ENCODE measurements around the gene LMBRD1. TPM values are rescaled to one million over a fixed set of nuclear protein-coding genes. Genes with fewer than 3 reads are reported as not detected.
A peak's percentile ranks its signal among the peaks of the same experiment; 100 is the strongest.

The LMBRD1 gene
- total and polyA plus RNA-seq, 4 experiments from 2014 or later: 53.8 to 61.5 (median 55.2) TPM

- CTCF ChIA-PET (ENCODE audit: partially characterized antibody): interaction anchor here (1.0 to 1.6 kb wide), 4 partner anchors 20 to 376 kb away, joined by 3 to 5 read pairs (median 4); partner anchors contain the start of gene LMBRD1
- Histone ChIP-seq H3K27ac (ENCODE audit: low read depth, low read length) (no peak overlapping the region), H3K9me3 (ENCODE audit: control insufficient read depth in 1 of 2, low read length in 2 of 2) (no peaks in the 10 kb centered on the region), H3K4me1 (ENCODE audit: insufficient read depth, low read length) (no peaks in the 10 kb centered on the region), H3K36me3 (ENCODE audit: insufficient read depth, low read length) (no peaks in the 10 kb centered on the region), H3K4me3 (ENCODE audit: low read length in 2 of 2) (no peak overlapping the region), H3K27me3 (ENCODE audit: insufficient read depth, low read length) (no peaks in the 10 kb centered on the region)
- Mint-ChIP-seq H3K9me3 (no peaks in the 10 kb centered on the region), H3K4me3 (no peak overlapping the region), H3K27me3 (no peaks in the 10 kb centered on the region), H3K36me3 (peaks cover 10 to 20% of the 10 kb centered on the region in 2 donors), H3K4me1 (peaks cover 0 to 11% (median 7%) of the 10 kb centered on the region in 4 donors), H3K27ac (no peak overlapping the region)
- no peak for DNase-seq
- POLR2A ChIA-PET (ENCODE audit: partially characterized antibody): no interaction called here
- intact Hi-C loops (cut with micrococcal nuclease): loop anchor here (1.0 to 5.0 kb wide), 5 partner anchors 65 to 1095 kb away; partner anchors contain the start of genes ADGRB3, COL19A1 and LMBRD1
Measured at GRCh38 chr6:69732045-69732444, 64.8 kb downstream of the LMBRD1 start.

GRCh38 chr6:69729870-69730449 lies 66.8 kb downstream of the LMBRD1 start:
- CTCF ChIA-PET (ENCODE audit: partially characterized antibody): interaction anchor here (0.8 to 1.2 kb wide), 6 partner anchors 23 to 378 kb away, joined by 3 to 4 read pairs (median 3); no protein-coding TSS in a partner anchor
- peaks cover 9 to 26% (median 17%) of the 10 kb centered on the region in 4 donors for H3K4me1 Mint-ChIP-seq
- H3K27ac Mint-ChIP-seq: no peak overlapping the region

GRCh38 chr6:69722683-69723082 lies 74.1 kb downstream of the LMBRD1 start:
- Mint-ChIP-seq H3K27ac (no peak overlapping the region), H3K27me3 (no peaks in the 10 kb centered on the region), H3K4me3 (no peak overlapping the region), H3K9me3 (peaks cover 0 to 13% (median 2%) of the 10 kb centered on the region in 8 donors), H3K4me1 (peaks cover 3 to 28% (median 24%) of the 10 kb centered on the region in 4 donors), H3K36me3 (peaks cover 51 to 62% of the 10 kb centered on the region in 2 donors)
- H3K9me3 ChIP-seq (ENCODE audit: control insufficient read depth in 1 of 2, low read length in 2 of 2): no peaks in the 10 kb centered on the region
- no peak overlapping the region for H3K27ac ChIP-seq (ENCODE audit: low read depth, low read length)
- ChIA-PET CTCF (ENCODE audit: partially characterized antibody) (no interaction called here), POLR2A (ENCODE audit: partially characterized antibody) (no interaction called here)
- peaks cover 16% of the 10 kb centered on the region for H3K36me3 ChIP-seq (ENCODE audit: insufficient read depth, low read length)
- no peaks in the 10 kb centered on the region for H3K27me3 ChIP-seq (ENCODE audit: insufficient read depth, low read length)
- intact Hi-C loops (cut with micrococcal nuclease): no loop called here
- H3K4me3 ChIP-seq (ENCODE audit: low read length in 2 of 2): no peak overlapping the region
- H3K4me1 ChIP-seq (ENCODE audit: insufficient read depth, low read length): no peaks in the 10 kb centered on the region
- DNase-seq: no peak

More at GRCh38 chr6:69729870-69730449, 66.8 kb downstream of the LMBRD1 start:
- POLR2A ChIA-PET (ENCODE audit: partially characterized antibody): no interaction called here
- Histone ChIP-seq H3K27me3 (ENCODE audit: insufficient read depth, low read length) (no peaks in the 10 kb centered on the region), H3K36me3 (ENCODE audit: insufficient read depth, low read length) (no peaks in the 10 kb centered on the region), H3K9me3 (ENCODE audit: control insufficient read depth in 1 of 2, low read length in 2 of 2) (no peaks in the 10 kb centered on the region), H3K4me3 (ENCODE audit: low read length in 2 of 2) (no peak overlapping the region), H3K27ac (ENCODE audit: low read depth, low read length) (no peak overlapping the region), H3K4me1 (ENCODE audit: insufficient read depth, low read length) (no peaks in the 10 kb centered on the region)
- peak in 1 of 5 donors; percentile 9 for DNase-seq
- Mint-ChIP-seq H3K27me3 (no peaks in the 10 kb centered on the region), H3K36me3 (peaks cover 19 to 25% of the 10 kb centered on the region in 2 donors), H3K4me3 (no peak overlapping the region), H3K9me3 (peaks cover 0 to 11% (median 2%) of the 10 kb centered on the region in 8 donors)
- intact Hi-C loops (cut with micrococcal nuclease): loop anchor here (5.0 kb wide), 2 partner anchors 67 to 1093 kb away; partner anchors contain the start of genes ADGRB3 and LMBRD1

- Histone ChIP-seq H3K36me3 (ENCODE audit: insufficient read depth, low read length) (peaks cover 26% of the 10 kb centered on the region), H3K9me3 (ENCODE audit: control insufficient read depth in 1 of 2, low read length in 2 of 2) (no peaks in the 10 kb centered on the region), H3K27ac (ENCODE audit: low read depth, low read length) (no peak overlapping the region), H3K4me3 (ENCODE audit: low read length in 2 of 2) (no peak overlapping the region), H3K27me3 (ENCODE audit: insufficient read depth, low read length) (no peaks in the 10 kb centered on the region), H3K4me1 (ENCODE audit: insufficient read depth, low read length) (no peaks in the 10 kb centered on the region)
- H3K4me1 Mint-ChIP-seq: peaks cover 0 to 18% (median 15%) of the 10 kb centered on the region in 4 donors
- ChIA-PET CTCF (ENCODE audit: partially characterized antibody) (no interaction called here), POLR2A (ENCODE audit: partially characterized antibody) (no interaction called here)
- no peaks in the 10 kb centered on the region for H3K27me3 Mint-ChIP-seq
- no peak overlapping the region for H3K27ac Mint-ChIP-seq
- intact Hi-C loops (cut with micrococcal nuclease): no loop called here
- peaks cover 52 to 56% of the 10 kb centered on the region in 2 donors for H3K36me3 Mint-ChIP-seq
- peak in 1 of 5 donors; percentile 27 for DNase-seq
- H3K9me3 Mint-ChIP-seq: peaks cover 0 to 3% (median 0%) of the 10 kb centered on the region in 8 donors
- no peak overlapping the region for H3K4me3 Mint-ChIP-seq
Measured at GRCh38 chr6:69719602-69720193, 77.1 kb downstream of the LMBRD1 start.

GRCh38 chr6:69706724-69707123 lies 90.1 kb downstream of the LMBRD1 start:
- H3K27me3 Mint-ChIP-seq: no peaks in the 10 kb centered on the region
- Histone ChIP-seq H3K27me3 (ENCODE audit: insufficient read depth, low read length) (no peaks in the 10 kb centered on the region), H3K36me3 (ENCODE audit: insufficient read depth, low read length) (peaks cover 7% of the 10 kb centered on the region), H3K27ac (ENCODE audit: low read depth, low read length) (no peak overlapping the region), H3K9me3 (ENCODE audit: control insufficient read depth in 1 of 2, low read length in 2 of 2) (no peaks in the 10 kb centered on the region), H3K4me1 (ENCODE audit: insufficient read depth, low read length) (no peaks in the 10 kb centered on the region), H3K4me3 (ENCODE audit: low read length in 2 of 2) (no peak overlapping the region)
- DNase-seq: no peak
- no peak overlapping the region for H3K27ac Mint-ChIP-seq
- H3K36me3 Mint-ChIP-seq: peaks cover 44 to 52% of the 10 kb centered on the region in 2 donors
- H3K4me1 Mint-ChIP-seq: peaks cover 0 to 8% (median 4%) of the 10 kb centered on the region in 4 donors
- ChIA-PET POLR2A (ENCODE audit: partially characterized antibody) (no interaction called here), CTCF (ENCODE audit: partially characterized antibody) (no interaction called here)
- no peak overlapping the region for H3K4me3 Mint-ChIP-seq
- no peaks in the 10 kb centered on the region for H3K9me3 Mint-ChIP-seq
- intact Hi-C loops (cut with micrococcal nuclease): no loop called here

- Mint-ChIP-seq H3K27ac (peak overlapping the region in 3 of 7 donors; percentile 10 to 57 (median 35)), H3K4me1 (peaks cover 0 to 10% (median 4%) of the 10 kb centered on the region in 4 donors), H3K9me3 (no peaks in the 10 kb centered on the region), H3K27me3 (no peaks in the 10 kb centered on the region), H3K36me3 (peaks cover 44 to 53% of the 10 kb centered on the region in 2 donors), H3K4me3 (no peak overlapping the region)
- H3K36me3 ChIP-seq (ENCODE audit: insufficient read depth, low read length): peaks cover 7% of the 10 kb centered on the region
- intact Hi-C loops (cut with micrococcal nuclease): no loop called here
- H3K4me1 ChIP-seq (ENCODE audit: insufficient read depth, low read length): no peaks in the 10 kb centered on the region
- CTCF ChIA-PET (ENCODE audit: partially characterized antibody): no interaction called here
- POLR2A ChIA-PET (ENCODE audit: partially characterized antibody): no interaction called here
- no peak overlapping the region for H3K4me3 ChIP-seq (ENCODE audit: low read length in 2 of 2)
- H3K27ac ChIP-seq (ENCODE audit: low read depth, low read length): no peak overlapping the region
- no peaks in the 10 kb centered on the region for H3K9me3 ChIP-seq (ENCODE audit: control insufficient read depth in 1 of 2, low read length in 2 of 2)
- DNase-seq: no peak
- no peaks in the 10 kb centered on the region for H3K27me3 ChIP-seq (ENCODE audit: insufficient read depth, low read length)
Measured at GRCh38 chr6:69705954-69706353, 90.9 kb downstream of the LMBRD1 start.

GRCh38 chr6:69704916-69705315 lies 91.9 kb downstream of the LMBRD1 start:
- Histone ChIP-seq H3K9me3 (ENCODE audit: control insufficient read depth in 1 of 2, low read length in 2 of 2) (no peaks in the 10 kb centered on the region), H3K27me3 (ENCODE audit: insufficient read depth, low read length) (no peaks in the 10 kb centered on the region), H3K4me3 (ENCODE audit: low read length in 2 of 2) (no peak overlapping the region), H3K4me1 (ENCODE audit: insufficient read depth, low read length) (no peaks in the 10 kb centered on the region), H3K27ac (ENCODE audit: low read depth, low read length) (no peak overlapping the region), H3K36me3 (ENCODE audit: insufficient read depth, low read length) (peaks cover 13% of the 10 kb centered on the region)
- ChIA-PET POLR2A (ENCODE audit: partially characterized antibody) (no interaction called here), CTCF (ENCODE audit: partially characterized antibody) (no interaction called here)
- Mint-ChIP-seq H3K27me3 (no peaks in the 10 kb centered on the region), H3K36me3 (peaks cover 38 to 55% of the 10 kb centered on the region in 2 donors), H3K9me3 (no peaks in the 10 kb centered on the region), H3K4me3 (no peak overlapping the region), H3K4me1 (peaks cover 0 to 10% (median 3%) of the 10 kb centered on the region in 4 donors), H3K27ac (peak overlapping the region in 1 of 7 donors; percentile 73)
- intact Hi-C loops (cut with micrococcal nuclease): no loop called here
- DNase-seq: no peak

Measured in CD4-positive, alpha-beta memory T cell (primary cell).